Chondrocyte (in vitro differentiated cells): ENCODE measurements around the gene ICA1. TPM values are rescaled to one million over a fixed set of nuclear protein-coding genes. Genes with fewer than 3 reads are reported as not detected.

Source experiments
- DNase-seq: peaks from one replicate; pipeline ENCODE4 v3.0.0; 2021; ENCODE audit warnings: mixed read lengths, low spot score
- H3K27ac Mint-ChIP-seq: one replicate; pipeline ENCODE4 v1.8.0; 2021; ENCODE audit warnings: mild to moderate bottlenecking, moderate library complexity, mixed read lengths; ENCODE audit not compliant: unreplicated experiment
- H3K27me3 Mint-ChIP-seq: 2 replicates; pipeline ENCODE4 v1.8.0; 2021; ENCODE audit warnings: low read depth, mixed read lengths
- H3K36me3 Mint-ChIP-seq: 2 replicates; pipeline ENCODE4 v1.8.0; 2021; ENCODE audit warnings: low read depth, mixed read lengths
- H3K4me1 Mint-ChIP-seq: 2 replicates; pipeline ENCODE4 v1.8.0; 2021; ENCODE audit warnings: low read depth, mild to moderate bottlenecking, mixed read lengths
- H3K4me3 Mint-ChIP-seq: one replicate; pipeline ENCODE4 v1.8.0; 2021; ENCODE audit warnings: mild to moderate bottlenecking, moderate library complexity, mixed read lengths; ENCODE audit not compliant: unreplicated experiment
- H3K9me3 Mint-ChIP-seq: 2 replicates; pipeline ENCODE4 v1.8.0; 2021; ENCODE audit warnings: low read depth, mixed read lengths
- CTCF ChIP-seq: fragments of 200-600 bp; sonication (generic); IDR thresholded peaks from 2 replicates; pipeline ENCODE4 v1.5.0; 2021; ENCODE audit warnings: antibody characterized with exemption, mild to moderate bottlenecking, moderate library complexity
- total RNA-seq: library from RNA; stranded (reverse); gene quantifications from 3 replicates; pipeline ENCODE4 v1.2.1, GENCODE V29; 2021

ICA1 gene
- total RNA-seq, 1 donor from 2014 or later, result 5.0 TPM

GRCh38 chr7:8278183-8278582 lies 16.2 kb upstream of the ICA1 start:
- Mint-ChIP-seq H3K9me3 (peaks cover 3% of the 10 kb centered on the region), H3K4me1 (no peaks in the 10 kb centered on the region), H3K4me3 (no peak overlapping the region), H3K27me3 (peaks cover 6% of the 10 kb centered on the region), H3K36me3 (no peaks in the 10 kb centered on the region), H3K27ac (no peak overlapping the region)
- DNase-seq, result no peak
- TF ChIP-seq CTCF, result no peak

GRCh38 chr7:8277394-8277982 lies 15.5 kb upstream of the ICA1 start:
- Mint-ChIP-seq H3K36me3 (no peaks in the 10 kb centered on the region), H3K9me3 (peaks cover 3% of the 10 kb centered on the region), H3K4me1 (no peaks in the 10 kb centered on the region), H3K27ac (no peak overlapping the region), H3K4me3 (no peak overlapping the region), H3K27me3 (peaks cover 6% of the 10 kb centered on the region)
- peak; percentile 30 for TF ChIP-seq CTCF
- DNase-seq, result no peak

GRCh38 chr7:8274589-8274988 lies 12.6 kb upstream of the ICA1 start:
- DNase-seq, result no peak
- no peak overlapping the region for H3K4me3 Mint-ChIP-seq
- H3K27me3 Mint-ChIP-seq, result peaks cover 17% of the 10 kb centered on the region
- no peak overlapping the region for H3K27ac Mint-ChIP-seq
- H3K36me3 Mint-ChIP-seq, result no peaks in the 10 kb centered on the region
- no peak for TF ChIP-seq CTCF
- no peaks in the 10 kb centered on the region for H3K4me1 Mint-ChIP-seq
- H3K9me3 Mint-ChIP-seq, result peaks cover 3% of the 10 kb centered on the region

- Mint-ChIP-seq H3K27me3 (peaks cover 22% of the 10 kb centered on the region), H3K36me3 (no peaks in the 10 kb centered on the region)
Observed at GRCh38 chr7:8271960-8272359, 10.0 kb upstream of the ICA1 start.

GRCh38 chr7:8263048-8263447 lies 1.1 kb upstream of the ICA1 start:
- Mint-ChIP-seq H3K27ac (no peak overlapping the region), H3K4me3 (no peak overlapping the region), H3K36me3 (peaks cover 2% of the 10 kb centered on the region), H3K9me3 (peaks cover 9% of the 10 kb centered on the region), H3K4me1 (peaks cover 8% of the 10 kb centered on the region), H3K27me3 (peaks cover 28% of the 10 kb centered on the region)
- TF ChIP-seq CTCF, result no peak
- no peak for DNase-seq

More at GRCh38 chr7:8271960-8272359, 10.0 kb upstream of the ICA1 start:
- H3K9me3 Mint-ChIP-seq, result no peaks in the 10 kb centered on the region
- no peak overlapping the region for H3K4me3 Mint-ChIP-seq
- no peak for DNase-seq
- TF ChIP-seq CTCF, result no peak
- H3K27ac Mint-ChIP-seq, result no peak overlapping the region
- H3K4me1 Mint-ChIP-seq, result no peaks in the 10 kb centered on the region
